Neural crest cell (in vitro differentiated cells): ENCODE measurements around the gene TUBGCP2. TPM values are rescaled to one million over a fixed set of nuclear protein-coding genes. Genes with fewer than 3 reads are reported as not detected.

Experiments used
- DNase-seq: peaks from one replicate; pipeline ENCODE4 v3.0.0; 2021; ENCODE audit warnings: low read depth, mixed read lengths, low spot score
- H3K27ac Mint-ChIP-seq: one replicate; pipeline ENCODE4 v1.8.0; 2021; ENCODE audit warnings: mild to moderate bottlenecking, mixed read lengths; ENCODE audit not compliant: unreplicated experiment
- H3K27me3 Mint-ChIP-seq: 2 replicates; pipeline ENCODE4 v1.8.0; 2021; ENCODE audit warnings: low read depth, mild to moderate bottlenecking, mixed read lengths
- H3K36me3 Mint-ChIP-seq: 2 replicates; pipeline ENCODE4 v1.8.0; 2021; ENCODE audit warnings: low read depth, mild to moderate bottlenecking, mixed read lengths
- H3K4me1 Mint-ChIP-seq: 2 replicates; pipeline ENCODE4 v1.8.0; 2021; ENCODE audit warnings: mixed read lengths
- H3K4me3 Mint-ChIP-seq: one replicate; pipeline ENCODE4 v1.8.0; 2021; ENCODE audit warnings: mild to moderate bottlenecking, mixed read lengths
- H3K9me3 Mint-ChIP-seq: 2 replicates; pipeline ENCODE4 v1.8.0; 2021; ENCODE audit warnings: mixed read lengths
- total RNA-seq: library from RNA; stranded (reverse); gene quantifications from 2 replicates; pipeline ENCODE4 v1.2.1, GENCODE V29; 2021
- TF ChIP-seq, protein P1 (sequence below): fragments of 200-600 bp; sonication (generic); conservative IDR thresholded peaks from 2 replicates; pipeline ENCODE4 v1.5.0; 2021; ENCODE audit warnings: antibody characterized with exemption, mild to moderate bottlenecking

TUBGCP2 gene
- total RNA-seq, 1 donor from 2014 or later = 70.0 TPM

DNA sequence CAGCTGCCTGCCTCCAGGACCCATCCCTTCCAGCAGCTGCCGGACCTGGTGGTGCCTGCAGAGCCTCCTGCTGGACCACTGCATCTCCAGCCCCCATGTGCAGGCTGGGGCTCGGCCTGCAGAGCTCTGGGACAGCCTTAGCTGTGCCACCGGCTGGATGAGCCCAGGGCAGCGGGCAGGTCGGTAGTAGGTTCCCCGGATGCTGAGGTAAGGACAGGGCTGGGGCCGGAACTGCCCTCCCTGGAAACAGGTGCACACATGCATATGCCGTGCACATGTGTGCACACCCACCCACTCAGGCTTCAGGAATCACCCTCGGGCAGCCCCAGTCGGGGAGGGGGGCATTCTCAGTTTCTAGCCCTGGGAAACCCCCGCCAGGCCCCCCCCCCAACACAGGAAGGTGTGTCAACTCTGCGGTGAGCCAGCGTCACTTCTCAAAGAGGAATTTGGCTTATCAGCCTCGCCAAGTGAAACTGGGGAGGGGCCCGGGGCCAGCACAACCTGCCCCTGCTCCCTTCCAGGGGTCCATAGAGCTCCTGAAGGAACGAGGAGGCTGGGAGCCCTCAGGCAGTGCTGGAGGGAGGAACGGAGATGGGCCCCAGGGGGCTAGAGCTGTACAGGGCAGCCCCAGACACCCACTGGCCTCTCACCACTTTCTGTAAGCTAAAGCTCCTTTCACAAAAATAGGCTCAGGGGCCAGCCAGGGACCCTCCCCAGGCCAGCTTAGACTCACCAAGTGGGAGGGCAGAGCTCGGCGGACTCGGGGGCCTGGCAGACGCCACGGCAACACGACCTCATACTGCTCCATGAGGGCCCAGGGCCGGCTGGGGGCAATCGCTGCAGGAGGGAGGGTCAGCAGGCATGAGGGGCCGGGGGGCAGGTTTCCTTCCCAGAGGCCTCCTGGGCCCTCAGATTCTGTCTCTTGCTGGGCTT, 33.7 kb downstream of the TUBGCP2 start:
- DNase-seq = no peak
- peaks cover 3% of the 10 kb centered on the region for H3K4me1 Mint-ChIP-seq
- no peaks in the 10 kb centered on the region for H3K9me3 Mint-ChIP-seq
- H3K27ac Mint-ChIP-seq = no peak overlapping the region
- H3K27me3 Mint-ChIP-seq = peaks cover 19% of the 10 kb centered on the region
- TF ChIP-seq, protein P1, sequence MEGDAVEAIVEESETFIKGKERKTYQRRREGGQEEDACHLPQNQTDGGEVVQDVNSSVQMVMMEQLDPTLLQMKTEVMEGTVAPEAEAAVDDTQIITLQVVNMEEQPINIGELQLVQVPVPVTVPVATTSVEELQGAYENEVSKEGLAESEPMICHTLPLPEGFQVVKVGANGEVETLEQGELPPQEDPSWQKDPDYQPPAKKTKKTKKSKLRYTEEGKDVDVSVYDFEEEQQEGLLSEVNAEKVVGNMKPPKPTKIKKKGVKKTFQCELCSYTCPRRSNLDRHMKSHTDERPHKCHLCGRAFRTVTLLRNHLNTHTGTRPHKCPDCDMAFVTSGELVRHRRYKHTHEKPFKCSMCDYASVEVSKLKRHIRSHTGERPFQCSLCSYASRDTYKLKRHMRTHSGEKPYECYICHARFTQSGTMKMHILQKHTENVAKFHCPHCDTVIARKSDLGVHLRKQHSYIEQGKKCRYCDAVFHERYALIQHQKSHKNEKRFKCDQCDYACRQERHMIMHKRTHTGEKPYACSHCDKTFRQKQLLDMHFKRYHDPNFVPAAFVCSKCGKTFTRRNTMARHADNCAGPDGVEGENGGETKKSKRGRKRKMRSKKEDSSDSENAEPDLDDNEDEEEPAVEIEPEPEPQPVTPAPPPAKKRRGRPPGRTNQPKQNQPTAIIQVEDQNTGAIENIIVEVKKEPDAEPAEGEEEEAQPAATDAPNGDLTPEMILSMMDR = no peak
- H3K4me3 Mint-ChIP-seq = no peak overlapping the region
- H3K36me3 Mint-ChIP-seq = no peaks in the 10 kb centered on the region

DNA sequence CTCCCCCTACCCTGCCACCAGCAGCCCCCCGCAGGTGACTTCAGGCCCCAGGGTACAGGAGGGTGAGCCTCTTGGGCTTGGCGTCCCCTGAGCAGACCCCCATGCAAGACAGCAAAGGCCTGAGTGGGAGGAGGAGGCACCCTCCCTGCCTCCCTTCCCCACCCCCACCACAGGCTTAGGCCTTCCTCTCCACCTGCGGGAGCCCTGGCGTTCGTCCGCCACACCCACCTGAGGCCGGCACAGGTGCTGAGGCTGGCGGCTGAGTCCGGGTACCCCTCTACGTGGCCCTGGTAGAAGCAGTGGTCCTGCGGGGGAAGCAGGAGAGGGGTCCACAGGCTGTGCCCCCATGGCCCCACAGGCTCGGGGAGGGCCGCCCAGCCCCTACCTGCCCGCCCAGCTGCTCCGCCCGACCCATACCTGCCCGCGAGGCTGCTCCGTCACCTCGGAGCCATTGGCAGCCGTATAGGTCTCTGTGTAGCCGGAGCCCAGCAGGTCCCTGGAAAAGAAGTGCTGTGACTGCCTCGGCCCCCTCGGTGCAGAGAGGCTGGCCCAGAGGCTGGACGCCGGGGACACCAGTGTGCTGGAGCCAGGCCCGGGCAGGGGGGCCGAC, 35.0 kb downstream of the TUBGCP2 start:
- H3K4me1 Mint-ChIP-seq = peaks cover 3% of the 10 kb centered on the region
- H3K27ac Mint-ChIP-seq = no peak overlapping the region
- H3K36me3 Mint-ChIP-seq = no peaks in the 10 kb centered on the region
- H3K4me3 Mint-ChIP-seq = no peak overlapping the region
- no peak for DNase-seq
- peaks cover 19% of the 10 kb centered on the region for H3K27me3 Mint-ChIP-seq
- H3K9me3 Mint-ChIP-seq = no peaks in the 10 kb centered on the region
- TF ChIP-seq, protein P1 = no peak

DNA sequence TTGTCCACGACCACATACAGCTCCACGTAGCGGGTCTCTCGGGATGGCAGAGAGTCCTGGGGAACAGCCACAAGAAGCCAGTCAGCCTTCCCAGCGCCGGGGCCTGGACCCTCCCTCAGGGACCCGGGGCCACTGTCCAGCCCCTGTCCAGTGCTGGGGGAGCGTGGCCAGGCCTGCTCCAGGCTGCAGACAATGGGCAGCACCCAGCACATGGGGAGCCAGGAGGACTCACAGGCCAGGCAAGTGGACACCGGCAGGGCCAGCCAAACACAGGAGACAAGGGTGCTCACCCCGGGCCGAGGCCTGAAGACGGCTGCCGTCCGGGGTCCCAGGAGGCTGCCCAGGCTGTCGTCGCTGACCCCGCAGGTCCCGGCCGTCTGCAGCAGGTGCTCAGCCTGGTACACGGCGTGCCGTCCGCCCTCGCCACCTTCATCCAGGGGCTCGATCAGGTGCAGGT, 35.7 kb downstream of the TUBGCP2 start:
- DNase-seq = no peak
- H3K27ac Mint-ChIP-seq = no peak overlapping the region
- no peak overlapping the region for H3K4me3 Mint-ChIP-seq
- TF ChIP-seq, protein P1 = no peak
- H3K9me3 Mint-ChIP-seq = no peaks in the 10 kb centered on the region
- no peaks in the 10 kb centered on the region for H3K36me3 Mint-ChIP-seq
- peaks cover 3% of the 10 kb centered on the region for H3K4me1 Mint-ChIP-seq
- peaks cover 19% of the 10 kb centered on the region for H3K27me3 Mint-ChIP-seq

DNA sequence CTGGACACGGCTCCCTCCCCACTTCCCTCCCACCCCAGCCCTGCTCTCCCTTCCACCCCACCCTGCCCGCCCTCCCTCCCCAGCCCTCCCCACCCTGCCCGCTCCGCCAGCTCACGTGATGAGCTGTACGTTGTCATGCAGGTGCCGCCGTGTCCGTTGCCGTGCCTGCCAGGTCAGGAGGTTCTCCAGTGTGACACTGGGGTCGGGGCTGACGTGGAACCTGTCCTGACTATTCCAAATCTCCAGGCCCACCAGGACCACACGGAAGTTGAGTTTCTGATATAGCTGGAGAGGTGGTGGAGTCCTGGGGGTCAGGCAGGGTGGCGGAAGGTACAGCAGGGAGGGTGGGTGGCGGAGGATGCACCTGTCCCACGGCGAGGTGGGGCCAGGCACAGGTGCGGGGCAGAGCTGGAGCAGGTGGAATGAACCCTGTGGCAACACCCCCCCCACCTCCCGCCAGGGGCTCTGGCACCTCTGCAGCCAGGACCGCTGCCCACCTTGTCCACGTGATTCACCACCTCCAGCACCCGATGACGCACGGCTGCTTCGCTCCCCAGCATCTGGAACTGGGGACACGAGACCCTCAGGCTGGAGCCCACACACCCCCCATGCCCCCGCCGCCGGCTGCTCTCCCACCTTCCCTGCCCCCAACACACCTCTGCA, 36.2 kb downstream of the TUBGCP2 start:
- H3K36me3 Mint-ChIP-seq = no peaks in the 10 kb centered on the region
- H3K27me3 Mint-ChIP-seq = peaks cover 15% of the 10 kb centered on the region
- no peaks in the 10 kb centered on the region for H3K9me3 Mint-ChIP-seq
- peaks cover 3% of the 10 kb centered on the region for H3K4me1 Mint-ChIP-seq
- DNase-seq = no peak
- H3K4me3 Mint-ChIP-seq = no peak overlapping the region
- H3K27ac Mint-ChIP-seq = no peak overlapping the region
- TF ChIP-seq, protein P1 = no peak

DNA sequence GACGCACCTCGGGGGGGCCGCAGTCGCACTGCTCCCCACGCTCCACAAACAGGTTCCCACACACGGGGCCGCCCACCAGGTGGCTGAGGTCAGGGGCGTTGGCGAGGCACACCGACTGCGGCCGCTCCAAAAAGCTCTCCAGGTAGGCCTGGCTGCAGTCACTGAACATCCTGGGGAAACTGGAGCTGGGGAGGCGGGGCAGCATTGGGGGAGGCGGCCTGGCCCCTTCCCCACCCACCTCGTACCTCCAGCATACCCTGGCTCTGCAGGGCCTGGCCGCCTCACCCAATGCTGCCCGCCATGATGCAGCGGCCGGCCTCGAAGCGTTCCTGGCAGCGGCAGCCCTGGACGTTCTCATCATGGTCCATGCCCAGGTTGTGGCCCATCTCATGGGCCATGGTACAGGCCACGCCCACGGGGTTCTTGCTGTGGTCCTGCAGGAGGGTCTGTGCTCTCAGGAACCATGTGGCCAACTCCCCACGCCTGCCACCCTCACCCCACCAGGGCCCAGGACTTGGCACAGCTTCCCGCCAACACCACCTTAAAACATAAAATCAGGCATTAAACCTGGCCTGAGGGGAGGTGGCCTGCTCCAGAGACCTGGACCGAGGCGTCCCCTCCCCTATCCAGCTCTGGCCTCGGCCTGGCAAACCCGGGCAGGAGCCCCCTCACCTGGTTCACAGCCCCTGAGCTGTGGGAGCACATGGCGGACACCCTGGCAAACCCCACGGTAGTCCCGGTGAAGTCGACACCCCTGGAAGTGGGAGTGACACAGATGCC, 37.0 kb downstream of the TUBGCP2 start:
- Mint-ChIP-seq H3K27me3 (peaks cover 15% of the 10 kb centered on the region), H3K4me3 (no peak overlapping the region), H3K27ac (no peak overlapping the region), H3K36me3 (no peaks in the 10 kb centered on the region), H3K4me1 (peaks cover 3% of the 10 kb centered on the region), H3K9me3 (no peaks in the 10 kb centered on the region)
- no peak for DNase-seq
- TF ChIP-seq, protein P1 = no peak
